HTR-8/SVneo (cell line): ENCODE data around the gene RASGRP3.
"Not testable (repeated sequence)": the region's sequence is repeated elsewhere in the genome, so short reads cannot be mapped to it uniquely, and the experiment has no call there.

Source experiments
- DNase-seq: peaks from one replicate; pipeline ENCODE4 v3.0.0; 2011; ENCODE audit warnings: low spot score, mixed read lengths; ENCODE audit not compliant: insufficient read length
- FAIRE-seq: peaks from 2 replicates; lab custom pipeline; 2011; peaks lifted over from hg19 to GRCh38; lab: Jason Lieb, UNC

The RASGRP3 gene, protein sequence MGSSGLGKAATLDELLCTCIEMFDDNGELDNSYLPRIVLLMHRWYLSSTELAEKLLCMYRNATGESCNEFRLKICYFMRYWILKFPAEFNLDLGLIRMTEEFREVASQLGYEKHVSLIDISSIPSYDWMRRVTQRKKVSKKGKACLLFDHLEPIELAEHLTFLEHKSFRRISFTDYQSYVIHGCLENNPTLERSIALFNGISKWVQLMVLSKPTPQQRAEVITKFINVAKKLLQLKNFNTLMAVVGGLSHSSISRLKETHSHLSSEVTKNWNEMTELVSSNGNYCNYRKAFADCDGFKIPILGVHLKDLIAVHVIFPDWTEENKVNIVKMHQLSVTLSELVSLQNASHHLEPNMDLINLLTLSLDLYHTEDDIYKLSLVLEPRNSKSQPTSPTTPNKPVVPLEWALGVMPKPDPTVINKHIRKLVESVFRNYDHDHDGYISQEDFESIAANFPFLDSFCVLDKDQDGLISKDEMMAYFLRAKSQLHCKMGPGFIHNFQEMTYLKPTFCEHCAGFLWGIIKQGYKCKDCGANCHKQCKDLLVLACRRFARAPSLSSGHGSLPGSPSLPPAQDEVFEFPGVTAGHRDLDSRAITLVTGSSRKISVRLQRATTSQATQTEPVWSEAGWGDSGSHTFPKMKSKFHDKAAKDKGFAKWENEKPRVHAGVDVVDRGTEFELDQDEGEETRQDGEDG

GRCh38 chr2:33476131-33476792, at the start of gene RASGRP3:
RASGRP3 (plus strand) TSS chr2:33476649; CDS start chr2:33515137, 38,488 bp downstream.
- FAIRE-seq, result peak; percentile 60
- peak; percentile 78 for DNase-seq

DNA sequence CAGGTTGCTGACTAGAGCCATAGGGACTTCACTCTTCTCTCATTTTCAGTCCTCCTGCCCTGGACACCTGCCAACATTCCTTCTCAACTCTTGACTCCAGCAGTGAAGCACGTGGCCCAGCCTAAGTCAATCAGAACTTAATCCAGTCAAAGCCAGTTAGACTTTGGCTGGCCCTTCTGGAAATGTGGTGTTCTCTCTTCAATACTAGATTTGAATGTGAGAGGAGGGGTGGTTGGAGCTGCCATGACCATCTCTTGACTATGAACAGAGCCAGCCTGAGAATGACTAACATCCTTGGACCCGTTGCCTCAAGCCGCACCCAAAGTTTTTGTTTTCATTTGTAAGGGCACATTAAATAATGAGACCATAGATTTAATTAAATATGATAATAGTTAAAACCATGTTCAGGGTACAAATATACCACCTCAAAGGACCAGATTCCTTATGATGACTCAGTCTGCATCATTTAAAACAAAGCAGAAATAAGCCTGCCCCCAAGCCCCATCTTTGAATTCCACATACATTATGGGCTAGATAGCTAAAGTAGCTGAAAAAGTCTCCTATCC, 49.7 kb upstream of the RASGRP3 start:
- DNase-seq (peak; percentile 41), FAIRE-seq (no peak)

DNA sequence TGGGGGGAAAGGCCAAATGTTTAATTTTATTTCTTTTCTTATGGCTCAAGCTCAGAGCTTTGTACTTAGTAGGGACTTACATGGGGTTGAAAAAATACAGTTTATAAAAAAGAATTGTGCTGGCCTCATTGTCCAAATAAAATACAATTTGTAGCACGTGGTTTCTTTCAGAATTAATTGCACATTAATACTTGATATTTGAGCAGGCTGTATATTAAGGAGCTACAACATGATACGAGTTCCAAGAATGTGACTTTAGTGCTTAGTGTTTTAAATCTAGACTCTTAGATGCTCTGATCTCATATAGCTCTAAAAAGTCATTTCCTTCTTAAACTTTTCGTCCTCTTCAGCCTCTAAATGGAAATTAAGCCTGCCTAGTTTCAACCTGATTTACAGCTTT, 46.4 kb upstream of the RASGRP3 start:
- DNase-seq, result no peak
- FAIRE-seq, result no peak

GRCh38 chr2:33430856-33431255, 45.6 kb upstream of the RASGRP3 start:
- DNase-seq, result no peak
- no peak for FAIRE-seq

DNA sequence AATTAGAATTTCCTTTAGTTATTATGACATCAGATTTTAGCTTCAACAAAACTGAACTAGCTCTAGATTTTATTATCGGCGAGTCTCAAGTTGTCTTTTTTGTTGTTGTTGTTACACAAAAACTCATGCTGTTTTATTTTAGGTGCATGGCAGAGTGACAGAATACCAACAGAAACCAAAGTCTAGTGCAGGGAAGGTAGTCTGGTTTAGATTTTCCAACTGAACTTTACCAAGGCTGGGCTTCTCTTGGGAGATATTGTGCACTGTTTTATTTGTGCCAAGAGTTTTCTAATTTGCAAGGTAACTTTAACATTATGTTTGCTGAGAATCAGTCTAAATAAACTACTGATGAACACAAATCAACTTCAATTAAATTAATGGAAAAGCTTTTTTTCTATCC, 43.6 kb upstream of the RASGRP3 start:
- FAIRE-seq (no peak), DNase-seq (no peak)

DNA sequence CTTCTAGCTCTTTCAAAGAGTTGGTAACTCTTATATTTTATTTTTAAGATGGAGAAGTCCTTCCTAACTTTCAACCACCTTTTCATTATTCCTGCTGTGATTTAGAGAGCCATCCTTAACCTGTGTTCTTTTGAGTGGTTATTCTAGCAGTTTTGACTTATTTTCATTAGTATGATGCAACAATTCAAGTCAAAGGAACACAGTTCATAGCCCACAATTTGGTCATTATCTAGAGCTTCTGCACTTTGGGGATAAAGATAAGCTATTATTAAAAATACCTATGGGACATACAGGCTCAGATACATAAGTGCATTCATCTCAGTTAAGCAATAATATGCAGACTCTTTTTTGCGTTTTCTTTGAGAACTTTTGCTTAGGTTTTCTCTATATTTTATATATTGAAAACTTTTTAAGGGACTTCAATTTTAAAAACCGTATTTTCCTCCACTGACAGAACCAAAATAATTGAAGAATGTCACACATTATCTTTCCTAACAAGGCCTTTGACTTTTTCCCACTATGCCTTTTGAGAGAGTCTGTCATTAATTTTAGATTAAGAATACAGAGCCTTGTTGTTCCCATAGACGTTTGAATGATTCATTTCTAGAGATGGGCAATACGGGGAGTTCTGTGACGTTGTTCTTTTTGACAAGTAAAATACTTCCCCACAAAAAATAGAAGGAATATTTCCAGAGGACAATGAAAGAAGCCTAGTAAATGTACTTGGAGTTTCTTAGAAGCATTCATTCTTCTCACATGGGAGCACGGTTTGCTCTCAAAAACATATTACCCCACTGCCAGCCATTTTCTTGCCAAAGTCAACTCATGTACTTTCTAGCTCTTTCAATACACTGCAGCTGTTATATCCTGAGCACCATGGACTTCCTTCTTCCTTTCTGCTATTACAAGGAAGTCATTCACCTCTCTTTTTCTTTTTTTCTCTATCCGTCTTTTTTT, 42.9 kb upstream of the RASGRP3 start:
- FAIRE-seq (no peak), DNase-seq (no peak)

DNA sequence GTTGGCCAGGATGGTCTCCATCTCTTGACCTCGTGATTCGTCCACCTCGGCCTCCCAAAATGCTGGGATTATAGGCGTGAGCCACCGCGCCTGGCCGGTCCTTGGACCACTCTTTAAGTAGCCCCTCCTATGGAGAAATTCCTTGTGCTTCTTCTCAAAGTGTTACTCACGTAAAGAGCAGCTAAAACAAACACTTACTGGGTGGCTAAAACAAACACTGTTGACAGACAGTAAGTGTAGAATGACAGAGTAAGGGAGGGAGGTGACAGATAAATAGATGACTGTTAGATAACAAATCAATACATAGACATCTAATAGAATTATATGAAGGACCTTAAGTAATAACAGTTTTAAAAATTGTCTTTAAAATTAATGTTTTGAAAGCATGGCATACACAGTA, 40.9 kb upstream of the RASGRP3 start:
- FAIRE-seq (no peak), DNase-seq (no peak)

- no peak for FAIRE-seq
- no peak for DNase-seq
These were observed 40.4 kb upstream of the RASGRP3 start for GRCh38 chr2:33436083-33436482.

- DNase-seq, result peak; percentile 58
- peak; percentile 38 for FAIRE-seq
These were observed 39.2 kb upstream of the RASGRP3 start for GRCh38 chr2:33437297-33437696.

DNA sequence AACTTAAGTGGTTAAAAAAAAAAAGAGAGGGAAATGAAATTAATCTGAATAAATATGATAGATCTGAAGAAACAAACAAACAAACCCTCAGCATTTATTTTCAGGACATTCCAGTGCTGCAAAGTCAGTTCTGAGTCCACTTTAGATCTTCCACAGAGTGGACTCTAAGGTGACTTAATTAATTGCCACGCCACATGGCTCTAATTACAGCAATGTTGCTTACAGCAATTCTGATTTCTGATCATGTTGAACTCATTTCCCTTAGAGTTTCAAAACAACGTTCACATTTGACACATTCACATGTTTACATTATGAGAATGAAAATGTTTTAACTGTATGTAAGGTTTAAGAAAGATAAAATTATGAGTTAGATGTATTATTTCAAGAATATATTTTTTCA, 38.6 kb upstream of the RASGRP3 start:
- no peak for FAIRE-seq
- no peak for DNase-seq

DNA sequence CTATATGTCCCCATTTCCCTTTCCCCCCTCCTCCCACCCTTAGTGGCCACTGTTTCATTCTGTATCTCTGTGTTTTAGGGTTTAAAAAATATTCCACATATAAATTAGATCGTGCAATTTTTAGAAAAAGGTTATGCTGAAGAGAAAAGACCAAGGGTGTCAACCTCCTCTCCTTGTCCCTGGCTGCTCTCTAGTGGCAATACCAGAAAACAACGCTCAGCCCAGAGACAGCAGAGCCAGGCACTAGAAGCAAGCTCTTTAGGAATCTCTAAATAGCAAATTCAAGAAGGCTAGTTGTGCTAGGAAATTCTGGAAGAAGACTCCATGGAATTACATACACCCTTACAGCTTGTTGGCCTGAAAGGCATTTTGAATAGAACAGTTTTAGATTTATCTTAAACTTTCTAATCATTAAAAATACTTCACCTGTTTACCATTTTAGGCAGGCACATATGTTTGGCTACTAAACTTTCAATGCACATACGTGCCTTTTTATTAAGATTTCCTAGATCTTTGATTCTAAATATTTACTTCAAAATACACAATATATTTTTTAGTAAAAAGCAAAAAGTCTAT, 35.1 kb upstream of the RASGRP3 start:
- no peak for FAIRE-seq
- peak; percentile 62 for DNase-seq

GRCh38 chr2:33442052-33442451, 34.4 kb upstream of the RASGRP3 start:
- DNase-seq, FAIRE-seq: not testable (repeated sequence)

DNA sequence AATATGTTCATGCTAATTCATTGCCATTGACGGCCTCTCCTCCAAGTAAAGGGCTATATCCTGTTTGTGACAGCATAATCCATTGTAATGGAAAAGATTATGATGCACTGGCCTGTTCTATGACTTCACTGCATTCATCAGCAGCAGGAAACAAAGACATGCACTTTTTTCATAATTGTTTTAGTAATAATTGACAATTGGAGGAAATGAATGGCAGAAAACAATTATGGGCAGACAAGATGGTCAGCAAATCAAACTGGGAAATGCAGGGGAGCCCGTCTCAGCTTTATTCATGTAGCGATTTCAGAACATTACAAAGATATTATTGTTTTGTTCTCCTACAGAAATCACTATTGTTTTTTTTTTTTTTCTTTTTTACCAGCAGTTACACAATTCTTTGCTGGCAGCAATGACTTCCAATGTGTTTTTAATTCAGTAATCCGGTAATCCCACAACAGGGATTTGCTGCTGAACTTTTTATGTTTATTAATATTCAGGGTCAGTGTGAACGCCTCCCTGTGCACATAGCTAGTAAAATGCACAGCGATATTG, 33.8 kb upstream of the RASGRP3 start:
- no peak for DNase-seq
- FAIRE-seq, result no peak

DNA sequence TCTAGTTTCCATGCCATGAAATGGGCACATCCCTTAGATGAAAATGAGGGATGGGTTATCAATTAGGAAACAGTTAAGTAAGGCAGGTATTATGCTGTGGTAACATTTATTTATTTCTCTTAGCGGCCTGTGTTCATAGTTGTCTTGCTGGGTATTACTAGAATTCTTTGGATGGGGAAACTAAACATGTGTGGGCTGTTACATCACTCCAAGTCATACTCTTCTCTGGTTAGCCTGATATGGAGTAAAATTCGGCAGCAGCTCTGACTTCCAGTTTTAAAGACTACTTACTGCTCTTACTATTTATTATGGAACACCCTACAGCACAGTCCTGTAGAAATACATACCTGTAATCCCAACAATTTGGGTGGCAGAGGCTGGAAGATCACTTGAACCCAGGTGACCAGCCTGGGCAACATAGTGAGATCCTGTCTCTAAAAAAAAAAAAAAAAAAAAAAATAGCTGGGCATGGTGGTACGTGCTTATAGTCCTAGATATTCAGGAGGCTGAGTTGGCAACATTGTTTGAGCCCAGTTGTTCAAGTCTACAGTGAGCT, 33.1 kb upstream of the RASGRP3 start:
- DNase-seq (no peak), FAIRE-seq (no peak)

GRCh38 chr2:33444967-33445366, 31.5 kb upstream of the RASGRP3 start:
- DNase-seq (no peak), FAIRE-seq (no peak)

DNA sequence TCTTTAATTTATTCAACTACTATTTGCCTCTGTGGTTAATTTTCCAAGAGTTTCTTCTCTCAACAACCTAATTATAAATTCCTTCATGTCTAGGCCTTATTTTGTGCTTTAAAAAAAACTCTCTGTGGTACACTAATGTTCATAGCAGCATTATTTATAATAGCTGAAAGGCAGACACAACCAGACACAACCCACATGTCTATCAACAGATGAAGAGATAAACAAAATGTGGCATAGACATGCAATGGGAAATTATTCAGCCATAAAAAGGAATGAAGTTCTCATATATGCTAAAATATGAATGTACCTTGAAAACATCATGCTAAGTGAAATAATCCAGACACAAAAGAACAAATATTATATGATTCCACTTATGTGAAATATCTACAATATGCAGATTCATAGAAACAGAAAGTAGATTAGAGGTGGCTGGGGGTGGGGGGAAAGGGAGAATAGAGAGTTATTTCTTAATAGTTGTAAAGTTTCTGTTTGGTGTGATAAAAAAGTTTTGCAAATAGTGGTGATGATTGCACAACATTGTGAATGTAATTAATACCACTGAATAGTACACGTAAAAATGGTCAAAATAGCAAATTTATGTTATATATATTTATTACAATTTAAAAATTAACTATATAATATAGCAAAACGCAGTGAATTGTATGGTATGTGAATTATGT, 28.1 kb upstream of the RASGRP3 start:
- FAIRE-seq, result no peak
- no peak for DNase-seq

DNA sequence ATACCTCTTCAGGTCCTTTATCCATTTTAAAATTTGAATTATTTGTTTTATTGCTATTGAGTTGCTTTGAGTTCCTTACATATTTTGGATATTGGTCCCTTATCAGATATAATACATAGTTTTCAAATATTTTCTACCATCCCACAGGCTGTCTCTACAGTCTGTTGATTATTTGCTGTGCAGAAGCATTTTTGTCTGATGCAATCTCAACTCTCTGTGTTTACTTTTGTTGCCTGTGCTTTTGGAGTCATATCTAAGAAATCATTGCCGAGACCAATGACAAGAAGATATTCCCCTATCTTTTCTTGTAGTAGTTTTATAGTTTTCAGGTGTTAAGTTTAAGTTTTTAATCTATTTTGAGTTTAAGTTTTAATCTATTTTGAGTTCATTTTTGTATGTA, 25.2 kb upstream of the RASGRP3 start:
- DNase-seq (no peak), FAIRE-seq (no peak)

DNA sequence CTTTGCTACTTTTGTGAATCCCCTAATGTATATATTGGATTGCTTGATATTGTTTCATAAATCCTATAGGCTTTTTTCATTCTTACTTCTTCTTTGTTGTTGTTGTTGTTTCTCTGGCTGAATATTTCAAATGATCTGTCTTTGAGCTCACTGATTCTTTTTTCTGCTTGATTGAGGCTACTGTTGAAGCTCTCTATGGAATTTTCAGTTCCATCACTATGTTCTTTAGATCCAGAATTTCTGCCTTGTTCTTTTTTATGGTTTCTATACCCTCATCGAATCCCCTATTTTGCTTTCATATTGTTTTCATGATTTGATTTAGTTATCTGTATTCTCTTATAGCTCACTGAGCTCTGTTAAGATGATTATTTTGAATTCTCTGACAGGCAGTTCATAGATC, 24.6 kb upstream of the RASGRP3 start:
- DNase-seq (no peak), FAIRE-seq (no peak)
